ENCODE data around the gene KRT10. TPM values are rescaled to one million over a fixed set of nuclear protein-coding genes. Genes with fewer than 3 reads are reported as not detected.

The KRT10 gene
- polyA plus RNA-seq, 3 donors, result 9.7 to 79.1 (median 58.7) TPM

DNA sequence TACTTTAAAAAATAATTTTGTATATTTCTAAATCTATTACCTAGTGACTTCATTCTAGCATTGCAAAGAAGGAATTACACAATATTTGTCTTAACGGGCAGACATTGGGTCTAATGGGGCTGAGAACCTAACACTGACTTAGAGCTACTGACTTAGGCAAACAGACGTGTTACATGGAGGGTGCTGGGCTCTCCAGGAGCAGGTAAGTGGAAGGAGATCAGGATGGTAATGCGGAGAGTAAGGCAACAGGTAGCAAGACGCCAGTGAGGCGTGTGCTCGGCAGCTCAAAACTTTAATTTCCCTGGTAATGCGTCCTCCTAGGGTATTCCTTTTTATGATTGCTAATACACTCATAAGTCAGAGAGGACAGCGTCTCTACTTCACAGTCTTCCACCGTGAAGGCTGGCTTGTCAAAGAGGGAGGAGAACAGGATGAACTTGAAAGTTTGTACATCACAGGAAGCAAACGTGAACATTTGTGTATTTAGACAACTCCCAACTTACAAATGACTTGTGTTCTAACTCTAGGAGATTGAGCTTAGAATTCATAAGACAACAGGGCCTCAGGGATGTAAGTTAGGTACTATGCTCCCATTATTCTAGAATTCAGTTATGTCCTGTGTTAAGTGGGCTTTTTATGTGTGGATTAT is 27.3 kb downstream of the KRT10 start:
- H3K9ac ChIP-seq (ENCODE audit: insufficient read depth, low read length, poor library complexity, severe bottlenecking), result no peak overlapping the region
- H3K36me3 ChIP-seq (replicated peaks in 1 of 2; ENCODE audit: control insufficient read depth in 1 of 2, insufficient read depth in 2 of 2, low read length in 2 of 2), result no peaks in the 10 kb centered on the region
- peak overlapping the region in 1 of 7 donors; percentile 51 for H3K27ac Mint-ChIP-seq
- no peaks in the 10 kb centered on the region for H4K20me1 ChIP-seq (ENCODE audit: insufficient read depth, low read length)
- peaks cover 11 to 35% of the 10 kb centered on the region in 2 donors for H3K27me3 ChIP-seq (ENCODE audit: control insufficient read depth in 2 of 2, insufficient read depth in 2 of 2, low read length in 2 of 2)
- H2AFZ ChIP-seq (ENCODE audit: insufficient read depth, low read depth, low read length, poor library complexity, severe bottlenecking), result no peak overlapping the region
- no peaks in the 10 kb centered on the region for H3K36me3 Mint-ChIP-seq
- no peak for DNase-seq
- no peaks in the 10 kb centered on the region for H3K9me3 ChIP-seq (replicated peaks in 1 of 2; ENCODE audit: control insufficient read depth in 1 of 2, insufficient read depth in 1 of 2, low read length in 2 of 2)
- no peak for TF ChIP-seq CTCF (IDR thresholded peaks at IDR 0.05)
- H3K4me3 Mint-ChIP-seq, result no peak overlapping the region
- no peaks in the 10 kb centered on the region for H3K79me2 ChIP-seq (ENCODE audit: insufficient read depth, low read length)
- H3K27me3 Mint-ChIP-seq (ENCODE audit: low read depth in 3 of 3), result peaks cover 19 to 28% (median 28%) of the 10 kb centered on the region in 3 donors
- no peak overlapping the region for H3K4me2 ChIP-seq (replicated peaks; ENCODE audit: extremely low read depth, low read length, poor library complexity, severe bottlenecking)
- intact Hi-C loops (cut with micrococcal nuclease), result no loop called here
- H3K27ac ChIP-seq (ENCODE audit: low read depth in 1 of 2, low read length in 2 of 2), result no peak overlapping the region
- WGBS (ENCODE audit: insufficient coverage), result 87% methylated on average over 6 of the region's 10 CpGs
- no peaks in the 10 kb centered on the region for H3K4me1 ChIP-seq (ENCODE audit: control insufficient read depth in 1 of 2, insufficient read depth in 2 of 2, low read length in 2 of 2)
- H3K4me1 Mint-ChIP-seq, result no peaks in the 10 kb centered on the region
- no peak overlapping the region for H3K4me3 ChIP-seq (replicated peaks in 1 of 3; ENCODE audit: low read depth in 2 of 3, low read length in 3 of 3)
- H3K9me3 Mint-ChIP-seq, result no peaks in the 10 kb centered on the region

- Histone ChIP-seq H4K20me1 (ENCODE audit: insufficient read depth, low read length) (no peaks in the 10 kb centered on the region), H2AFZ (ENCODE audit: insufficient read depth, low read depth, low read length, poor library complexity, severe bottlenecking) (no peak overlapping the region), H3K4me2 (replicated peaks; ENCODE audit: extremely low read depth, low read length, poor library complexity, severe bottlenecking) (no peak overlapping the region), H3K9ac (ENCODE audit: insufficient read depth, low read length, poor library complexity, severe bottlenecking) (no peak overlapping the region), H3K4me3 (replicated peaks in 1 of 3; ENCODE audit: low read depth in 2 of 3, low read length in 3 of 3) (no peak overlapping the region), H3K9me3 (replicated peaks in 1 of 2; ENCODE audit: control insufficient read depth in 1 of 2, insufficient read depth in 1 of 2, low read length in 2 of 2) (no peaks in the 10 kb centered on the region), H3K27me3 (ENCODE audit: control insufficient read depth in 2 of 2, insufficient read depth in 2 of 2, low read length in 2 of 2) (peaks cover 7 to 30% of the 10 kb centered on the region in 2 donors), H3K79me2 (ENCODE audit: insufficient read depth, low read length) (no peaks in the 10 kb centered on the region), H3K27ac (ENCODE audit: low read depth in 1 of 2, low read length in 2 of 2) (no peak overlapping the region), H3K36me3 (replicated peaks in 1 of 2; ENCODE audit: control insufficient read depth in 1 of 2, insufficient read depth in 2 of 2, low read length in 2 of 2) (no peaks in the 10 kb centered on the region), H3K4me1 (ENCODE audit: control insufficient read depth in 1 of 2, insufficient read depth in 2 of 2, low read length in 2 of 2) (no peaks in the 10 kb centered on the region)
- Mint-ChIP-seq H3K4me3 (no peak overlapping the region), H3K36me3 (no peaks in the 10 kb centered on the region), H3K4me1 (no peaks in the 10 kb centered on the region), H3K27ac (no peak overlapping the region), H3K27me3 (ENCODE audit: low read depth in 3 of 3) (peaks cover 21 to 30% (median 25%) of the 10 kb centered on the region in 3 donors), H3K9me3 (no peaks in the 10 kb centered on the region)
- WGBS (ENCODE audit: insufficient coverage), result no CpG with 5 or more reads among the region's 2 CpGs
- peak in 1 of 3 donors; percentile 3 for DNase-seq
- no peak for TF ChIP-seq CTCF (IDR thresholded peaks at IDR 0.05)
- intact Hi-C loops (cut with micrococcal nuclease), result no loop called here
Observed at GRCh38 chr17:40794466-40794865, 27.9 kb downstream of the KRT10 start.
